ENCODE data around the gene PLEKHN1. TPM values are rescaled to one million over a fixed set of nuclear protein-coding genes. Genes with fewer than 3 reads are reported as not detected.
"Not testable (repeated sequence)": the region's sequence is repeated elsewhere in the genome, so short reads cannot be mapped to it uniquely, and the experiment has no call there.

The PLEKHN1 gene
- total RNA-seq, 1 donor from 2014 or later = 6.8 TPM

DNA sequence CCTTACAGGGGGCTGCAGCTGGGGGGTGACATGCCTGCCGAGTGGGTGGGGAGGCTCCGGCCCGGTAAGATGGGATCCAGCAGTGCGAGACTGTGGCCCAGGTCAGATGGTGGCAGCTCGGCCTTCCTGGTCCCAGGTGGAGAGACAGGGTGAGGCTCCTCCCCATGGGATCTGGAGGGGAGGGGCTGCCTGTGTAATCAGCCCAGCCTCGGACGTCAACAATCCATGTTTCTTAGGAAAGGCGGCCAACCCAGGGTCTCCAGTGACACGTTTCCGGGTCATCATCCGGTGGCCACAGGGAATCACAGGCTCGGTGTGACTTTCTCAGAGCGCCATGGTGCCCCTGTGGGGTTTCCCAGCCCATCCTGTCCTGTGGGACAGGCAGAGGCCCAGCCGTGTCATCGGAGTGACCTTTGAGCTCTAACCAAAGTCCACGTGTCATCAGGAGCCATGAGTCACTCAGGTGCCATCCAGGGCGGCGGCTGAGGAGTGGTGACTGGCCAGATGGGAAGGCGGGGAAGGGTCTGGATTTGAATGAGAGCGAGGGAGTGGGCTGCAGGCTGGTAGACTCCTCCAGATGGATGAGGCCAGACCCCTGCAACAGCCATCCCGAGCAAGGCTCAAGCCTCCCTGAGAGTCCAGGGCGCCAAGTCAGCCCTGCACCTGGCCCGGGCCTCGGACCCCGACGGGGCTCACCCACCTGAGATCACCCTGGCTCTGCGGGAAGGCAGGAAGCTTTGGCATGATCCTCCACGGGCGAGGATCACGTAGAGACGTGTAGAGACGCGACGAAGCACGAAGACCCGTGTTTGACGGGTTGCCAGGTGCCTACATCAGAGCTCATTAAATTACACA lies 40.2 kb downstream of the PLEKHN1 start:
- TF ChIP-seq, protein P1, sequence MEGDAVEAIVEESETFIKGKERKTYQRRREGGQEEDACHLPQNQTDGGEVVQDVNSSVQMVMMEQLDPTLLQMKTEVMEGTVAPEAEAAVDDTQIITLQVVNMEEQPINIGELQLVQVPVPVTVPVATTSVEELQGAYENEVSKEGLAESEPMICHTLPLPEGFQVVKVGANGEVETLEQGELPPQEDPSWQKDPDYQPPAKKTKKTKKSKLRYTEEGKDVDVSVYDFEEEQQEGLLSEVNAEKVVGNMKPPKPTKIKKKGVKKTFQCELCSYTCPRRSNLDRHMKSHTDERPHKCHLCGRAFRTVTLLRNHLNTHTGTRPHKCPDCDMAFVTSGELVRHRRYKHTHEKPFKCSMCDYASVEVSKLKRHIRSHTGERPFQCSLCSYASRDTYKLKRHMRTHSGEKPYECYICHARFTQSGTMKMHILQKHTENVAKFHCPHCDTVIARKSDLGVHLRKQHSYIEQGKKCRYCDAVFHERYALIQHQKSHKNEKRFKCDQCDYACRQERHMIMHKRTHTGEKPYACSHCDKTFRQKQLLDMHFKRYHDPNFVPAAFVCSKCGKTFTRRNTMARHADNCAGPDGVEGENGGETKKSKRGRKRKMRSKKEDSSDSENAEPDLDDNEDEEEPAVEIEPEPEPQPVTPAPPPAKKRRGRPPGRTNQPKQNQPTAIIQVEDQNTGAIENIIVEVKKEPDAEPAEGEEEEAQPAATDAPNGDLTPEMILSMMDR (conservative IDR thresholded peaks at IDR 0.05; ENCODE audit: low read depth, low read length) = no peak
- no peak overlapping the region for H3K4me3 ChIP-seq (ENCODE audit: low read depth, low read length)
- no peak for DNase-seq (ENCODE audit: low read depth)

GRCh38 chr1:1010131-1010530 lies 43.8 kb downstream of the PLEKHN1 start:
- not testable (repeated sequence) for DNase-seq (ENCODE audit: low read depth); H3K4me3 ChIP-seq (ENCODE audit: low read depth, low read length)

GRCh38 chr1:1011396-1011949 lies 45.2 kb downstream of the PLEKHN1 start:
- H3K4me3 ChIP-seq (ENCODE audit: low read depth, low read length) = no peak overlapping the region
- TF ChIP-seq, protein P1 (conservative IDR thresholded peaks at IDR 0.05; ENCODE audit: low read depth, low read length) = no peak
- DNase-seq (ENCODE audit: low read depth) = no peak

- H3K4me3 ChIP-seq (ENCODE audit: low read depth, low read length) = peak overlapping the region; percentile 79
- DNase-seq (ENCODE audit: low read depth) = not testable (repeated sequence)
These were observed 46.4 kb downstream of the PLEKHN1 start for GRCh38 chr1:1012736-1013104.

DNA sequence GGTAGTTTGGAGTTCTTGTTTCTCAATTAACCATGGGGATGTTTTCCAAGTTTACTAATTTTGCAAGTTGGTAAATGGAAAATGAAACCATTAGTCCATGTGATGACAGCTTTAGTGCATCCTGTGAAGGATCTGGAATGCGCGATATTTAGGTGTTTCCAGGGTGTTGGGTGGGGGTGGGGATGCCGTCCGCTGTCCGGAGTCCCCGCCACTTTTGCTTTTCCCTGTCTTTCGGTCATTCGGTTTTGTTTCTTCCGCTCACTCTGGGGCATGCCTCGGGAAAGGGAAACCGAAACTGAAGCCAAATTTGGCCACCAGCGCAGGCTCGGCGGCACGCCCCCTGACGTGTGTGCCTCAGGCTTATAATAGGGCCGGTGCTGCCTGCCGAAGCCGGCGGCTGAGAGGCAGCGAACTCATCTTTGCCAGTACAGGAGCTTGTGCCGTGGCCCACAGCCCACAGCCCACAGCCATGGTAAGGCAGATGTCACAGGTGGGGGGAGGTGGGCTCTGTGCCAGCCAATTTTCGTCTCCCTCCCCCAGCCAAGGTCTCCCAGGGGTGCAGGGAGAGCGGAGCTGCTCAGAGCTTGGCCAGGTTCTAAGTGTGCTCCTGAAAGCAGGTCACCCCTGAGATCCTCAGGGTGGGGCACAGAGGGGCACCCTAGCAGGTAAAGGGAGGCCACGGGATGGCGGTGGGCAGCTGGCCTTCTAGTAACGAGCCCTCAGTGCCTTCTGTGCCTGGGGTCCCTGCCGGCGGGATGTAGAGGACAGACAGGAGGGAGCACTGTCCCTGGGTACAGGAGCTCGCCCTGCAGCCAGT lies 47.0 kb downstream of the PLEKHN1 start, which contains the start of gene ISG15:
Gene ISG15 (plus strand): TSS at position 393 of the 817 bp plus-strand sequence. CDS start 77 bp downstream, at position 470.
- TF ChIP-seq, protein P1 (conservative IDR thresholded peaks at IDR 0.05; ENCODE audit: low read depth, low read length) = no peak
- no peak for DNase-seq (ENCODE audit: low read depth)
- H3K4me3 ChIP-seq (ENCODE audit: low read depth, low read length) = peak within 1 kb of the TSS; percentile 79

DNA sequence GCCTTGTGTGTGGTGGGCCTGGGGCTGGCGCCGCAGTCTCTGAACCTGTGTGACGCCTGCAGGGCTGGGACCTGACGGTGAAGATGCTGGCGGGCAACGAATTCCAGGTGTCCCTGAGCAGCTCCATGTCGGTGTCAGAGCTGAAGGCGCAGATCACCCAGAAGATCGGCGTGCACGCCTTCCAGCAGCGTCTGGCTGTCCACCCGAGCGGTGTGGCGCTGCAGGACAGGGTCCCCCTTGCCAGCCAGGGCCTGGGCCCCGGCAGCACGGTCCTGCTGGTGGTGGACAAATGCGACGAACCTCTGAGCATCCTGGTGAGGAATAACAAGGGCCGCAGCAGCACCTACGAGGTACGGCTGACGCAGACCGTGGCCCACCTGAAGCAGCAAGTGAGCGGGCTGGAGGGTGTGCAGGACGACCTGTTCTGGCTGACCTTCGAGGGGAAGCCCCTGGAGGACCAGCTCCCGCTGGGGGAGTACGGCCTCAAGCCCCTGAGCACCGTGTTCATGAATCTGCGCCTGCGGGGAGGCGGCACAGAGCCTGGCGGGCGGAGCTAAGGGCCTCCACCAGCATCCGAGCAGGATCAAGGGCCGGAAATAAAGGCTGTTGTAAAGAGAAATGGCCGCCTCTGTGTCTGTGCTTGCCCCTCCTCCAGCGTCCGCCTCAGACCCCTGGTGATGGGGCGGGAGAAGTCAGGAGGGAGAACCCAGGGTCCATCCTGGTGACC lies 47.8 kb downstream of the PLEKHN1 start:
- TF ChIP-seq, protein P1 (conservative IDR thresholded peaks at IDR 0.05; ENCODE audit: low read depth, low read length) = no peak
- peak overlapping the region; percentile 79 for H3K4me3 ChIP-seq (ENCODE audit: low read depth, low read length)
- DNase-seq (ENCODE audit: low read depth) = no peak

- no peak for DNase-seq (ENCODE audit: low read depth)
- H3K4me3 ChIP-seq (ENCODE audit: low read depth, low read length) = no peak overlapping the region
- TF ChIP-seq, protein P1 (conservative IDR thresholded peaks at IDR 0.05; ENCODE audit: low read depth, low read length) = peak; percentile 56
These were observed 48.8 kb downstream of the PLEKHN1 start for GRCh38 chr1:1014799-1015681.

GRCh38 chr1:1017397-1018320 lies 51.4 kb downstream of the PLEKHN1 start:
- not testable (repeated sequence) for DNase-seq (ENCODE audit: low read depth); H3K4me3 ChIP-seq (ENCODE audit: low read depth, low read length)

DNA sequence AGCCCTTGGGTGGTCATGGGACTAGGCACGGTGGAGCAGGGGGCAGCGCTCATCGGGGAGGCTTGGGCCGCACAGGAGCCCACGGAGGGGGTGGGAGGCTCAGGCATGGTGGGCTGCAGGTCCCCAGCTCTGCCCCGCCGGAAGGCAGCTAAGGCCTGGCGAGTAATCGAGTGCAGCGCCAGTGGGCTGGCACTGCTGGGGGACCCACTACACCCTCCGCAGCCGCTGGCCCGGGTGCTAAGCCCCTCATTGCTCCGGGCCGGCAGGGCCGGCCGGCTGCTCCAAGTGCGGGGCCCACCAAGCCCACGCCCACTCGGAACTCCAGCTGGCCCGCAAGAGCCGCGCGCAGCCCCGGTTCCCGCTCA lies 52.0 kb downstream of the PLEKHN1 start:
- not testable (repeated sequence) for H3K4me3 ChIP-seq (ENCODE audit: low read depth, low read length); DNase-seq (ENCODE audit: low read depth)
